ENCODE results near the gene PNMA8C.

DNA sequence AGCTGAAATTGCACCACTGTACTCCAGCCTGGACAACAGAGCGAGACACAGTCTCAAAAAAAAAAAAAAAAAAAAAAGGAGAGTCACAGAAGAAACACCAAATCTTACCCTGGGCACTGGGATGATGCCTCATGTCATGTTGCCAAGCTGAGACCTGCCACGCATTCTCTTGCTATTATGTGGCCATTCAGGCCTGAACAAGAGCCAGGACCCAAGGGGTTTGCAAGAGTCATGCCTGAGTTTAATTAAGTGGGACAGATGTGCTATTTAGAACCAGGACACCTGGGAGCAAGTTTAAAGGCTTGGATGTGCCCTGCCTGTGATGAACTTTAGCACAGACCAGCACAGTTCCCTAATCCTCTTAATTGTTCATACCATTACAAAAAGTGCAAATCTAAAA is 32.8 kb upstream of the PNMA8C start:
- TF ChIP-seq CTCF (IDR thresholded peaks at IDR 0.05), result no peak
- TF ChIP-seq POLR2A (IDR thresholded peaks at IDR 0.05), result no peak
